ENCODE measurements around the gene AFAP1. TPM values are rescaled to one million over a fixed set of nuclear protein-coding genes. Genes with fewer than 3 reads are reported as not detected.

Gene AFAP1
- polyA plus RNA-seq, 3 donors = not detected

GRCh38 chr4:7841894-7842293 lies 97.8 kb downstream of the AFAP1 start:
- no peak for DNase-seq
- no peak for TF ChIP-seq CTCF (IDR thresholded peaks at IDR 0.05)
- Histone ChIP-seq H3K9ac (ENCODE audit: insufficient read depth, low read length, poor library complexity, severe bottlenecking) (no peak overlapping the region), H4K20me1 (ENCODE audit: insufficient read depth, low read length) (no peaks in the 10 kb centered on the region), H3K4me1 (ENCODE audit: control insufficient read depth in 1 of 2, insufficient read depth in 2 of 2, low read length in 2 of 2) (no peaks in the 10 kb centered on the region), H3K36me3 (replicated peaks in 1 of 2; ENCODE audit: control insufficient read depth in 1 of 2, insufficient read depth in 2 of 2, low read length in 2 of 2) (no peaks in the 10 kb centered on the region), H3K27me3 (ENCODE audit: control insufficient read depth in 2 of 2, insufficient read depth in 2 of 2, low read length in 2 of 2) (no peaks in the 10 kb centered on the region), H3K79me2 (ENCODE audit: insufficient read depth, low read length) (no peaks in the 10 kb centered on the region), H3K9me3 (replicated peaks in 1 of 2; ENCODE audit: control insufficient read depth in 1 of 2, insufficient read depth in 1 of 2, low read length in 2 of 2) (no peaks in the 10 kb centered on the region), H2AFZ (ENCODE audit: insufficient read depth, low read depth, low read length, poor library complexity, severe bottlenecking) (no peak overlapping the region), H3K4me3 (replicated peaks in 1 of 3; ENCODE audit: low read depth in 2 of 3, low read length in 3 of 3) (no peak overlapping the region), H3K27ac (ENCODE audit: low read depth in 1 of 2, low read length in 2 of 2) (no peak overlapping the region), H3K4me2 (replicated peaks; ENCODE audit: extremely low read depth, low read length, poor library complexity, severe bottlenecking) (no peak overlapping the region)
- Mint-ChIP-seq H3K36me3 (peaks cover 0 to 17% of the 10 kb centered on the region in 2 donors), H3K27ac (no peak overlapping the region), H3K4me3 (no peak overlapping the region), H3K9me3 (no peaks in the 10 kb centered on the region), H3K4me1 (no peaks in the 10 kb centered on the region), H3K27me3 (ENCODE audit: low read depth in 3 of 3) (peaks cover 1 to 5% (median 2%) of the 10 kb centered on the region in 3 donors)
- intact Hi-C loops (cut with micrococcal nuclease) = no loop called here
- WGBS (ENCODE audit: insufficient coverage) = no CpG with 5 or more reads among the region's 2 CpGs

- no peaks in the 10 kb centered on the region for H4K20me1 ChIP-seq (ENCODE audit: insufficient read depth, low read length)
- 82% methylated on average over 3 of the region's 6 CpGs for WGBS (ENCODE audit: insufficient coverage)
- Mint-ChIP-seq H3K4me1 (no peaks in the 10 kb centered on the region), H3K4me3 (no peak overlapping the region), H3K27ac (no peak overlapping the region), H3K27me3 (ENCODE audit: low read depth in 3 of 3) (peaks cover 1 to 5% (median 2%) of the 10 kb centered on the region in 3 donors), H3K9me3 (no peaks in the 10 kb centered on the region), H3K36me3 (peaks cover 0 to 18% of the 10 kb centered on the region in 2 donors)
- no peak overlapping the region for H3K27ac ChIP-seq (ENCODE audit: low read depth in 1 of 2, low read length in 2 of 2)
- no peak for TF ChIP-seq CTCF (IDR thresholded peaks at IDR 0.05)
- H3K79me2 ChIP-seq (ENCODE audit: insufficient read depth, low read length) = no peaks in the 10 kb centered on the region
- H3K36me3 ChIP-seq (replicated peaks in 1 of 2; ENCODE audit: control insufficient read depth in 1 of 2, insufficient read depth in 2 of 2, low read length in 2 of 2) = no peaks in the 10 kb centered on the region
- H3K9ac ChIP-seq (ENCODE audit: insufficient read depth, low read length, poor library complexity, severe bottlenecking) = no peak overlapping the region
- no peaks in the 10 kb centered on the region for H3K27me3 ChIP-seq (ENCODE audit: control insufficient read depth in 2 of 2, insufficient read depth in 2 of 2, low read length in 2 of 2)
- no peak for DNase-seq
- H2AFZ ChIP-seq (ENCODE audit: insufficient read depth, low read depth, low read length, poor library complexity, severe bottlenecking) = no peak overlapping the region
- no peaks in the 10 kb centered on the region for H3K4me1 ChIP-seq (ENCODE audit: control insufficient read depth in 1 of 2, insufficient read depth in 2 of 2, low read length in 2 of 2)
- H3K4me3 ChIP-seq (replicated peaks in 1 of 3; ENCODE audit: low read depth in 2 of 3, low read length in 3 of 3) = no peak overlapping the region
- no peak overlapping the region for H3K4me2 ChIP-seq (replicated peaks; ENCODE audit: extremely low read depth, low read length, poor library complexity, severe bottlenecking)
- intact Hi-C loops (cut with micrococcal nuclease) = no loop called here
- no peaks in the 10 kb centered on the region for H3K9me3 ChIP-seq (replicated peaks in 1 of 2; ENCODE audit: control insufficient read depth in 1 of 2, insufficient read depth in 1 of 2, low read length in 2 of 2)
These were observed 98.6 kb downstream of the AFAP1 start for GRCh38 chr4:7841071-7841470.
